K562 (cell line): ENCODE data around the gene TAF8. TPM values are rescaled to one million over a fixed set of nuclear protein-coding genes. Genes with fewer than 3 reads are reported as not detected.
A peak's percentile ranks its signal among the peaks of the same experiment; 100 is the strongest.

ENCODE experiments used
- CREB1 ChIP-seq, 2 experiments: sonication (generic) in 1 of 2; formaldehyde crosslinking in 1 of 2; IDR thresholded peaks; 2 replicates each; pipeline versions ENCODE4 v1.6.1 to v1.8.0; 2012 to 2022; ENCODE audit warnings: inconsistent platforms in 1 of 2, mild to moderate bottlenecking in 1 of 2, missing genetic modification reagents in 1 of 2, moderate library complexity in 1 of 2
- ELF4 ChIP-seq: fragments of 450-650 bp; formaldehyde crosslinking; IDR thresholded peaks from 2 replicates; pipeline ENCODE4 v1.4.0; 2022; ENCODE audit warnings: missing genetic modification characterization
- EP400 ChIP-seq: fragments of 450-650 bp; IDR thresholded peaks from 2 replicates; pipeline ENCODE4 v1.6.1; 2017; ENCODE audit warnings: antibody characterized with exemption, mild to moderate bottlenecking, moderate library complexity
- FIP1L1 ChIP-seq: fragments of 200-400 bp; formaldehyde crosslinking; IDR thresholded peaks from 2 replicates; pipeline ENCODE4 v1.6.1; 2018; ENCODE audit warnings: mild to moderate bottlenecking, low read depth, low read length; ENCODE audit not compliant: poor library complexity, severe bottlenecking
- HOXB6 ChIP-seq: fragments of 250-450 bp; sonication (Bioruptor Pico); IDR thresholded peaks from 2 replicates; pipeline ENCODE4 v1.5.1; 2022; ENCODE audit warnings: mild to moderate bottlenecking, borderline replicate concordance
- JUND ChIP-seq, 2 experiments: IDR thresholded peaks; 2 replicates in 1 of 2; 3 replicates in 1 of 2; pipeline ENCODE4 v1.6.1; 2011; ENCODE audit warnings: borderline replicate concordance in 2 of 2, low read depth in 2 of 2, low read length in 2 of 2, improper control_type of control experiment in 1 of 2, missing biosample characterization in 1 of 2, missing genetic modification characterization in 1 of 2, missing genetic modification reagents in 1 of 2
- MNT ChIP-seq, 2 experiments: fragments of 450-650 bp; conservative IDR thresholded peaks; 2 replicates each; pipeline ENCODE4 v1.6.1; 2017; ENCODE audit warnings: mild to moderate bottlenecking in 2 of 2, moderate library complexity in 2 of 2
- SMARCB1 ChIP-seq: IDR thresholded peaks from 2 replicates; pipeline ENCODE4 v1.6.1; 2011; ENCODE audit warnings: improper control_type of control experiment, low read depth; ENCODE audit not compliant: insufficient read length
- TCF15 ChIP-seq: fragments of 250-450 bp; sonication (Bioruptor Pico); IDR thresholded peaks from 2 replicates; pipeline ENCODE4 v1.8.0; 2022; ENCODE audit warnings: moderate library complexity, mild to moderate bottlenecking, inconsistent platforms
- TSC22D4 ChIP-seq: fragments of 450-650 bp; IDR thresholded peaks from 2 replicates; pipeline ENCODE4 v1.6.1; 2016; ENCODE audit warnings: missing genetic modification characterization, missing biosample characterization, control low read depth
- ZKSCAN3 ChIP-seq: fragments of 250-450 bp; sonication (Bioruptor Pico); IDR thresholded peaks from 2 replicates; pipeline ENCODE4 v1.4.0; 2020
- polyA plus RNA-seq, 8 experiments: library from polyadenylated mRNA; depleted of rRNA in 4 of 8; stranded (reverse) in 5 of 8; unstranded in 3 of 8; fragments of >200 nt; fragmentation: Nextera tagmentation in 2 of 8; fragmentation: Illumina TruSeq in 1 of 8; extraction: Ambion mirVana in 2 of 8; extraction: Trizol in 1 of 8; gene quantifications; 2 replicates each; pipeline versions ENCODE4 v1.2.1 to v1.2.3, GENCODE V29; 2011 to 2014; ENCODE audit warnings: inconsistent platforms in 1 of 8, missing spikeins in 1 of 8
- total RNA-seq, 7 experiments: library from RNA; depleted of rRNA in 6 of 7; stranded (reverse); fragments of >200 nt in 6 of 7; fragmentation: Illumina TruSeq in 2 of 7; extraction: Trizol in 2 of 7; gene quantifications; 2 replicates each; pipeline versions ENCODE4 v1.2.1 to v1.2.3, GENCODE V29; 2011 to 2021; ENCODE audit warnings: low replicate concordance in 1 of 7
- TF ChIP-seq, protein P1 (sequence below): fragments of 450-650 bp; IDR thresholded peaks from 2 replicates; pipeline ENCODE4 v1.6.1; 2016; ENCODE audit warnings: low read depth
- TF ChIP-seq, protein P2 (sequence below): fragments of 450-650 bp; IDR thresholded peaks from 2 replicates; pipeline ENCODE4 v1.6.1; 2016; ENCODE audit warnings: low read depth, mild to moderate bottlenecking, moderate library complexity

The TAF8 gene
- total and polyA plus RNA-seq, 9 of the 15 experiments (the other 6 are each of a cell fraction or from before 2014, with no cell fraction given), result 29.4 to 84.0 (median 52.6) TPM

GRCh38 chr6:42028234-42029061 lies 21.9 kb upstream of the TAF8 start (continued):
- TF ChIP-seq MNT (conservative IDR thresholded peaks at IDR 0.05), result peak in 1 of 2 experiments; percentile 74; a peak in 3 of 4 replicates
- peak; percentile 90 for TF ChIP-seq EP400
- TF ChIP-seq TCF15, result peak; percentile 71; the same call in 1 of the 2 replicates
- TF ChIP-seq JUND (IDR thresholded peaks at IDR 0.05; ENCODE audit: borderline replicate concordance, low read depth, low read length), result peak; percentile 100
- peak; percentile 100 for TF ChIP-seq JUND (tag; IDR thresholded peaks at IDR 0.05; ENCODE audit: borderline replicate concordance, low read depth, low read length)
- TF ChIP-seq, protein P1, sequence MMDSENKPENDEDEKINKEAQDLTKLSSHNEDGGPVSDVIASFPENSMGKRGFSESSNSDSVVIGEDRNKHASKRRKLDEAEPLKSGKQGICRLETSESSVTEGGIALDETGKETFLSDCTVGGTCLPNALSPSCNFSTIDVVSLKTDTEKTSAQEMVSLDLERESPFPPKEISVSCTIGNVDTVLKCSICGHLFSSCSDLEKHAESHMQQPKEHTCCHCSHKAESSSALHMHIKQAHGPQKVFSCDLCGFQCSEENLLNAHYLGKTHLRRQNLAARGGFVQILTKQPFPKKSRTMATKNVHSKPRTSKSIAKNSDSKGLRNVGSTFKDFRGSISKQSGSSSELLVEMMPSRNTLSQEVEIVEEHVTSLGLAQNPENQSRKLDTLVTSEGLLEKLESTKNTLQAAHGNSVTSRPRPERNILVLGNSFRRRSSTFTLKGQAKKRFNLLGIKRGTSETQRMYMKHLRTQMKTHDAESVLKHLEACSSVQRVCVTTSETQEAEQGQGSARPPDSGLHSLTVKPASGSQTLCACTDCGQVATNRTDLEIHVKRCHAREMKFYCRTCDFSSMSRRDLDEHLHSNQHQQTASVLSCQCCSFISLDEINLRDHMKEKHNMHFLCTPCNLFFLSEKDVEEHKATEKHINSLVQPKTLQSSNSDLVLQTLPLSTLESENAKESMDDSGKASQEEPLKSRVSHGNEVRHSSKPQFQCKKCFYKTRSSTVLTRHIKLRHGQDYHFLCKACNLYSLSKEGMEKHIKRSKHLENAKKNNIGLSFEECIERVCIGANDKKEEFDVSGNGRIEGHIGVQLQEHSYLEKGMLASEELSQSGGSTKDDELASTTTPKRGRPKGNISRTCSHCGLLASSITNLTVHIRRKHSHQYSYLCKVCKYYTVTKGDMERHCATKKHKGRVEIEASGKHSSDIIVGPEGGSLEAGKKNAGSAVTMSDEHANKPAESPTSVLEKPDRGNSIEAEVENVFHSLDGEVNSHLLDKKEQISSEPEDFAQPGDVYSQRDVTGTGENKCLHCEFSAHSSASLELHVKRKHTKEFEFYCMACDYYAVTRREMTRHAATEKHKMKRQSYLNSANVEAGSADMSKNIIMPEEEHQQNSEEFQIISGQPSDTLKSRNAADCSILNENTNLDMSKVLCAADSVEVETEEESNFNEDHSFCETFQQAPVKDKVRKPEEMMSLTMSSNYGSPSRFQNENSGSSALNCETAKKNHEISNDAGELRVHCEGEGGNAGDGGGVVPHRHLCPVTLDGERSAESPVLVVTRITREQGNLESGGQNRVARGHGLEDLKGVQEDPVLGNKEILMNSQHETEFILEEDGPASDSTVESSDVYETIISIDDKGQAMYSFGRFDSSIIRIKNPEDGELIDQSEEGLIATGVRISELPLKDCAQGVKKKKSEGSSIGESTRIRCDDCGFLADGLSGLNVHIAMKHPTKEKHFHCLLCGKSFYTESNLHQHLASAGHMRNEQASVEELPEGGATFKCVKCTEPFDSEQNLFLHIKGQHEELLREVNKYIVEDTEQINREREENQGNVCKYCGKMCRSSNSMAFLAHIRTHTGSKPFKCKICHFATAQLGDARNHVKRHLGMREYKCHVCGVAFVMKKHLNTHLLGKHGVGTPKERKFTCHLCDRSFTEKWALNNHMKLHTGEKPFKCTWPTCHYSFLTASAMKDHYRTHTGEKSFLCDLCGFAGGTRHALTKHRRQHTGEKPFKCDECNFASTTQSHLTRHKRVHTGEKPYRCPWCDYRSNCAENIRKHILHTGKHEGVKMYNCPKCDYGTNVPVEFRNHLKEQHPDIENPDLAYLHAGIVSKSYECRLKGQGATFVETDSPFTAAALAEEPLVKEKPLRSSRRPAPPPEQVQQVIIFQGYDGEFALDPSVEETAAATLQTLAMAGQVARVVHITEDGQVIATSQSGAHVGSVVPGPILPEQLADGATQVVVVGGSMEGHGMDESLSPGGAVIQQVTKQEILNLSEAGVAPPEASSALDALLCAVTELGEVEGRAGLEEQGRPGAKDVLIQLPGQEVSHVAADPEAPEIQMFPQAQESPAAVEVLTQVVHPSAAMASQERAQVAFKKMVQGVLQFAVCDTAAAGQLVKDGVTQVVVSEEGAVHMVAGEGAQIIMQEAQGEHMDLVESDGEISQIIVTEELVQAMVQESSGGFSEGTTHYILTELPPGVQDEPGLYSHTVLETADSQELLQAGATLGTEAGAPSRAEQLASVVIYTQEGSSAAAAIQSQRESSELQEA, result no peak; the same call in 1 of the 2 replicates
- TF ChIP-seq ZKSCAN3, result no peak
- TF ChIP-seq FIP1L1, result no peak
- TF ChIP-seq HOXB6 (CRISPR knock-in tag), result 0 out of 2 replicates have a peak, but pooled peaks have one; percentile 15
- peak; percentile 58; the same call in 1 of the 2 replicates for TF ChIP-seq ELF4 (CRISPR knock-in tag)
- TF ChIP-seq SMARCB1, result peak; percentile 81
- TF ChIP-seq TSC22D4 (tag), result no peak
- TF ChIP-seq, protein P2, sequence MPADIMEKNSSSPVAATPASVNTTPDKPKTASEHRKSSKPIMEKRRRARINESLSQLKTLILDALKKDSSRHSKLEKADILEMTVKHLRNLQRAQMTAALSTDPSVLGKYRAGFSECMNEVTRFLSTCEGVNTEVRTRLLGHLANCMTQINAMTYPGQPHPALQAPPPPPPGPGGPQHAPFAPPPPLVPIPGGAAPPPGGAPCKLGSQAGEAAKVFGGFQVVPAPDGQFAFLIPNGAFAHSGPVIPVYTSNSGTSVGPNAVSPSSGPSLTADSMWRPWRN, result peak; percentile 75
- TF ChIP-seq CREB1 (IDR thresholded peaks at IDR 0.05), result peak; percentile 61
- peak; percentile 77 for TF ChIP-seq CREB1 (CRISPR knock-in tag; IDR thresholded peaks at IDR 0.05)
